BLaER1 treated with 17β-estradiol and CSF1 and Interleukin-3, amounts not matched to agents 10 nM and 100 nM (cell line): ENCODE results near the gene GPRC5D.

ENCODE experiments used
- H3K27ac ChIP-seq, 11 experiments: shearing (Covaris generic); formaldehyde crosslinking; 2 replicates each; pipeline ENCODE4 v1.8.1; 2022
- H3K27me3 ChIP-seq, 11 experiments: shearing (Covaris generic); formaldehyde crosslinking; 2 replicates each; pipeline ENCODE4 v1.8.1; 2022
- H3K36me3 ChIP-seq, 11 experiments: shearing (Covaris generic); formaldehyde crosslinking; 2 replicates each; pipeline ENCODE4 v1.8.1; 2022
- H3K4me1 ChIP-seq, 10 experiments: shearing (Covaris generic); formaldehyde crosslinking; 2 replicates each; pipeline ENCODE4 v1.8.1; 2022
- H3K4me2 ChIP-seq, 11 experiments: shearing (Covaris generic); formaldehyde crosslinking; 2 replicates each; pipeline ENCODE4 v1.8.1; 2022
- H3K4me3 ChIP-seq, 10 experiments: shearing (Covaris generic); formaldehyde crosslinking; 2 replicates each; pipeline ENCODE4 v1.8.1; 2022
- H3K9ac ChIP-seq, 11 experiments: shearing (Covaris generic); formaldehyde crosslinking; 2 replicates each; pipeline ENCODE4 v1.8.1; 2022
- H3K9me3 ChIP-seq, 11 experiments: shearing (Covaris generic); formaldehyde crosslinking; replicated peaks in 1 of 11; 2 replicates each; pipeline ENCODE4 v1.8.1; 2022
- H4K20me1 ChIP-seq, 11 experiments: shearing (Covaris generic); formaldehyde crosslinking; 2 replicates each; pipeline ENCODE4 v1.8.1; 2022
- Cebpa-rat ChIP-seq, 11 experiments: shearing (Covaris generic); IDR thresholded peaks; 2 replicates each; pipeline ENCODE4 v1.8.1; 2022

Gene GPRC5D

GRCh38 chr12:12919666-12920435 is 32.1 kb downstream of the GPRC5D start:
- TF ChIP-seq Cebpa-rat (IDR thresholded peaks at IDR 0.05): no peak
- peaks cover 0 to 6% (median 0%) of the 10 kb centered on the region in 11 experiments; a peak in 5 of 22 replicates for H3K9me3 ChIP-seq
- no peaks in the 10 kb centered on the region for H3K27me3 ChIP-seq
- no peaks in the 10 kb centered on the region for H3K36me3 ChIP-seq
- no peak overlapping the region for H3K27ac ChIP-seq
- no peak overlapping the region for H3K4me2 ChIP-seq
- no peak overlapping the region for H3K9ac ChIP-seq
- H3K4me1 ChIP-seq: peaks cover 14 to 30% (median 21%) of the 10 kb centered on the region in 10 experiments
- no peaks in the 10 kb centered on the region for H4K20me1 ChIP-seq
- H3K4me3 ChIP-seq: no peak overlapping the region

- Histone ChIP-seq H3K9me3 (peaks cover 0 to under 1% (median 0%) of the 10 kb centered on the region in 11 experiments; a peak in 4 of 22 replicates), H3K4me2 (no peak overlapping the region), H3K9ac (no peak overlapping the region), H3K4me1 (peaks cover 18 to 33% (median 30%) of the 10 kb centered on the region in 10 experiments), H4K20me1 (no peaks in the 10 kb centered on the region), H3K36me3 (no peaks in the 10 kb centered on the region), H3K27me3 (no peaks in the 10 kb centered on the region), H3K27ac (no peak overlapping the region), H3K4me3 (no peak overlapping the region)
- no peak for TF ChIP-seq Cebpa-rat (IDR thresholded peaks at IDR 0.05)
Measured at GRCh38 chr12:12918781-12919389, 33.1 kb downstream of the GPRC5D start.

DNA sequence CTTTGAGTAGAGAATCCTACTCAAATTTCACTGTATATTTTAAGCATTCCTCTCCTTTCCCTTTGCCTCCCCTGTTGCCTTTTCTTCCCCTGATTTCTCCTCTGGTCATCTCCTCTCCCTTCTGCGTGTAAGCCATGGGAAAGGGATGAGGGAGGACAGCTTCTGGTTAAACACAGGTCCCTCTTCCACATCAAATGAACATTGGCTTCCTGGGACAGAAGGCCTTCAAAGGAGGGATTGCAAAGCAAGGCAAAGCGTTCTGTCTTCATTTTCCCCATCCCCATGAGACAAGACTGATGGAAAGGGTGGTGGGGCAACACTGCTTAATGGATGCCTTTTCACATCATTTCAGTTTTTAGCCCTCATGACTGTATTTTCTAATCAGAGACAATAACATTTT is 34.5 kb downstream of the GPRC5D start:
- Histone ChIP-seq H3K4me3 (no peak overlapping the region), H3K4me1 (peaks cover 32 to 45% (median 41%) of the 10 kb centered on the region in 10 experiments), H3K9ac (no peak overlapping the region), H3K36me3 (no peaks in the 10 kb centered on the region), H3K27ac (no peak overlapping the region), H3K9me3 (no peaks in the 10 kb centered on the region), H3K4me2 (peak overlapping the region in 2 of 11 experiments; percentile 85 to 92; a peak in 4 of 22 replicates), H3K27me3 (no peaks in the 10 kb centered on the region; a peak in 1 of 22 replicates), H4K20me1 (no peaks in the 10 kb centered on the region)
- TF ChIP-seq Cebpa-rat (IDR thresholded peaks at IDR 0.05): no peak

- peak overlapping the region; percentile 30 to 92 (median 58); a peak in 21 of 22 replicates for H3K4me2 ChIP-seq
- no peak for TF ChIP-seq Cebpa-rat (IDR thresholded peaks at IDR 0.05)
- H4K20me1 ChIP-seq: no peaks in the 10 kb centered on the region
- no peaks in the 10 kb centered on the region for H3K9me3 ChIP-seq
- no peak overlapping the region for H3K9ac ChIP-seq
- no peaks in the 10 kb centered on the region; a peak in 1 of 22 replicates for H3K27me3 ChIP-seq
- no peak overlapping the region; a peak in 1 of 20 replicates for H3K4me3 ChIP-seq
- H3K4me1 ChIP-seq: peaks cover 34 to 50% (median 41%) of the 10 kb centered on the region in 10 experiments
- H3K36me3 ChIP-seq: no peaks in the 10 kb centered on the region
- H3K27ac ChIP-seq: no peak overlapping the region
Measured at GRCh38 chr12:12916135-12916944, 35.6 kb downstream of the GPRC5D start.

GRCh38 chr12:12915656-12916055 is 36.3 kb downstream of the GPRC5D start:
- Histone ChIP-seq H3K4me2 (0 out of 22 replicates have a peak overlapping the region, but pooled peaks of 1 of the 11 experiments have one; percentile 7), H3K4me1 (peaks cover 33 to 57% (median 47%) of the 10 kb centered on the region in 10 experiments), H3K9me3 (no peaks in the 10 kb centered on the region), H4K20me1 (no peaks in the 10 kb centered on the region), H3K36me3 (no peaks in the 10 kb centered on the region), H3K4me3 (no peak overlapping the region), H3K9ac (no peak overlapping the region), H3K27me3 (no peaks in the 10 kb centered on the region; a peak in 1 of 22 replicates), H3K27ac (no peak overlapping the region)
- no peak for TF ChIP-seq Cebpa-rat (IDR thresholded peaks at IDR 0.05)

DNA sequence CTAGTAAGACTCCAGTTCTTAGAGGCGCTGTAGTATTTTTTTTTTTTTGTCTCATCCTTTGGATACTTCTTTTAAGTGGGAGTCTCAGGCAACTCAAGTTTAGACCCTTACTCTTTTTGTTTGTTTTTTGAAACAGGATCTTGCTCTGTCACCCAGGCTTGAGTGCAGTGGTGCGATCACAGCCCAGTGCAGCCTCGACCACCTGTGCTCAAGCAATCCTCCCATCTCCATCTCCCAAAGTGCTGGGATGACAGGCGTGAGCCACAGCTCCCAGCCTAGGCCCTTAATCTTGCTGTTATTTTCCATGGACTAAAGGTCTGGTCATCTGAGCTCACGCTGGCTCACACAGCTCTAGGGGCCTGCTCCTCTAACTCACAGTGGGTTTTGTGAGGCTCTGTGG is 39.3 kb downstream of the GPRC5D start:
- H3K4me3 ChIP-seq: no peak overlapping the region
- no peak for TF ChIP-seq Cebpa-rat (IDR thresholded peaks at IDR 0.05)
- H3K9me3 ChIP-seq: no peaks in the 10 kb centered on the region
- no peaks in the 10 kb centered on the region for H4K20me1 ChIP-seq
- no peaks in the 10 kb centered on the region for H3K36me3 ChIP-seq
- H3K27me3 ChIP-seq: no peaks in the 10 kb centered on the region; a peak in 1 of 22 replicates
- peaks cover 53 to 83% (median 70%) of the 10 kb centered on the region in 10 experiments for H3K4me1 ChIP-seq
- H3K9ac ChIP-seq: no peak overlapping the region
- peak overlapping the region; percentile 57 to 85 (median 76) for H3K4me2 ChIP-seq
- peak overlapping the region in 3 of 11 experiments; percentile 2 to 29 (median 3); a peak in 1 of 22 replicates for H3K27ac ChIP-seq

- Histone ChIP-seq H3K27ac (peak overlapping the region in 9 of 11 experiments; percentile 9 to 61 (median 34); a peak in 14 of 22 replicates), H3K4me2 (peak overlapping the region; percentile 69 to 87 (median 81)), H3K9ac (peak overlapping the region in 1 of 11 experiments; percentile 26; a peak in 1 of 22 replicates), H3K9me3 (no peaks in the 10 kb centered on the region), H3K4me3 (no peak overlapping the region), H3K4me1 (peaks cover 40 to 69% (median 58%) of the 10 kb centered on the region in 10 experiments), H3K36me3 (no peaks in the 10 kb centered on the region), H4K20me1 (no peaks in the 10 kb centered on the region), H3K27me3 (no peaks in the 10 kb centered on the region; a peak in 1 of 22 replicates)
- TF ChIP-seq Cebpa-rat (IDR thresholded peaks at IDR 0.05): no peak
Measured at GRCh38 chr12:12909995-12910420, 42.0 kb downstream of the GPRC5D start.

- Histone ChIP-seq H3K9me3 (no peaks in the 10 kb centered on the region), H3K4me1 (peaks cover 40 to 63% (median 57%) of the 10 kb centered on the region in 10 experiments), H3K4me3 (no peak overlapping the region), H3K27ac (peak overlapping the region in 8 of 11 experiments; percentile 14 to 61 (median 42); a peak in 12 of 22 replicates), H3K9ac (peak overlapping the region in 1 of 11 experiments; percentile 1; a peak in 1 of 22 replicates), H3K27me3 (no peaks in the 10 kb centered on the region; a peak in 1 of 22 replicates), H4K20me1 (no peaks in the 10 kb centered on the region), H3K36me3 (no peaks in the 10 kb centered on the region), H3K4me2 (peak overlapping the region; percentile 69 to 87 (median 81))
- no peak for TF ChIP-seq Cebpa-rat (IDR thresholded peaks at IDR 0.05)
Measured at GRCh38 chr12:12909228-12909994, 42.6 kb downstream of the GPRC5D start.
